PFSK-1 (cell line): ENCODE measurements around the gene ARL15.

Source experiments
- FOXP2 ChIP-seq: optimal IDR thresholded peaks from 2 replicates; pipeline ENCODE3; 2011; ENCODE audit warnings: borderline replicate concordance, control low read depth, inconsistent platforms; ENCODE audit not compliant: insufficient read depth; ENCODE audit errors: extremely low read length, extremely low read depth
- POLR2AphosphoS5 ChIP-seq: IDR thresholded peaks from 2 replicates; pipeline ENCODE4 v1.6.1; 2012; ENCODE audit warnings: low read depth, mild to moderate bottlenecking, control low read depth, low read length, moderate library complexity
- SIN3A ChIP-seq: IDR thresholded peaks from 2 replicates; pipeline ENCODE4 v1.6.1; 2012; ENCODE audit warnings: mild to moderate bottlenecking, low read length, moderate library complexity, borderline replicate concordance; ENCODE audit not compliant: insufficient read depth
- TAF1 ChIP-seq: IDR thresholded peaks from 2 replicates; pipeline ENCODE4 v1.6.1; 2012; ENCODE audit warnings: low read length, control low read depth, borderline replicate concordance; ENCODE audit not compliant: insufficient read depth
- TF ChIP-seq, protein P1 (sequence below), 2 experiments: IDR thresholded peaks; 2 replicates each; pipeline versions ENCODE4 v1.6.1 to v1.8.0; 2011 to 2012; ENCODE audit warnings: low read depth in 2 of 2, low read length in 2 of 2, control low read depth in 1 of 2, inconsistent platforms in 1 of 2, mild to moderate bottlenecking in 1 of 2, moderate library complexity in 1 of 2; ENCODE audit not compliant: insufficient read depth in 1 of 2

The ARL15 gene

GRCh38 chr5:54324651-54325271 lies 14.4 kb upstream of the ARL15 start:
- TF ChIP-seq TAF1 (no peak), SIN3A (no peak), POLR2AphosphoS5 (no peak)

- TF ChIP-seq FOXP2 (no peak), POLR2AphosphoS5 (no peak), TAF1 (no peak), SIN3A (no peak)
- TF ChIP-seq, protein P1, sequence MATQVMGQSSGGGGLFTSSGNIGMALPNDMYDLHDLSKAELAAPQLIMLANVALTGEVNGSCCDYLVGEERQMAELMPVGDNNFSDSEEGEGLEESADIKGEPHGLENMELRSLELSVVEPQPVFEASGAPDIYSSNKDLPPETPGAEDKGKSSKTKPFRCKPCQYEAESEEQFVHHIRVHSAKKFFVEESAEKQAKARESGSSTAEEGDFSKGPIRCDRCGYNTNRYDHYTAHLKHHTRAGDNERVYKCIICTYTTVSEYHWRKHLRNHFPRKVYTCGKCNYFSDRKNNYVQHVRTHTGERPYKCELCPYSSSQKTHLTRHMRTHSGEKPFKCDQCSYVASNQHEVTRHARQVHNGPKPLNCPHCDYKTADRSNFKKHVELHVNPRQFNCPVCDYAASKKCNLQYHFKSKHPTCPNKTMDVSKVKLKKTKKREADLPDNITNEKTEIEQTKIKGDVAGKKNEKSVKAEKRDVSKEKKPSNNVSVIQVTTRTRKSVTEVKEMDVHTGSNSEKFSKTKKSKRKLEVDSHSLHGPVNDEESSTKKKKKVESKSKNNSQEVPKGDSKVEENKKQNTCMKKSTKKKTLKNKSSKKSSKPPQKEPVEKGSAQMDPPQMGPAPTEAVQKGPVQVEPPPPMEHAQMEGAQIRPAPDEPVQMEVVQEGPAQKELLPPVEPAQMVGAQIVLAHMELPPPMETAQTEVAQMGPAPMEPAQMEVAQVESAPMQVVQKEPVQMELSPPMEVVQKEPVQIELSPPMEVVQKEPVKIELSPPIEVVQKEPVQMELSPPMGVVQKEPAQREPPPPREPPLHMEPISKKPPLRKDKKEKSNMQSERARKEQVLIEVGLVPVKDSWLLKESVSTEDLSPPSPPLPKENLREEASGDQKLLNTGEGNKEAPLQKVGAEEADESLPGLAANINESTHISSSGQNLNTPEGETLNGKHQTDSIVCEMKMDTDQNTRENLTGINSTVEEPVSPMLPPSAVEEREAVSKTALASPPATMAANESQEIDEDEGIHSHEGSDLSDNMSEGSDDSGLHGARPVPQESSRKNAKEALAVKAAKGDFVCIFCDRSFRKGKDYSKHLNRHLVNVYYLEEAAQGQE (IDR thresholded peaks at IDR 0.05; ENCODE audit: insufficient read depth in 1 of 2, low read depth in 2 of 2, low read length in 2 of 2) = no peak
Observed at GRCh38 chr5:54323495-54323894, 13.1 kb upstream of the ARL15 start.

- no peak for TF ChIP-seq TAF1
- no peak for TF ChIP-seq FOXP2
- no peak for TF ChIP-seq SIN3A
- TF ChIP-seq, protein P1 (IDR thresholded peaks at IDR 0.05; ENCODE audit: insufficient read depth in 1 of 2, low read depth in 2 of 2, low read length in 2 of 2) = no peak
- TF ChIP-seq POLR2AphosphoS5 = no peak
Observed at GRCh38 chr5:54320256-54320655, 9.9 kb upstream of the ARL15 start.

DNA sequence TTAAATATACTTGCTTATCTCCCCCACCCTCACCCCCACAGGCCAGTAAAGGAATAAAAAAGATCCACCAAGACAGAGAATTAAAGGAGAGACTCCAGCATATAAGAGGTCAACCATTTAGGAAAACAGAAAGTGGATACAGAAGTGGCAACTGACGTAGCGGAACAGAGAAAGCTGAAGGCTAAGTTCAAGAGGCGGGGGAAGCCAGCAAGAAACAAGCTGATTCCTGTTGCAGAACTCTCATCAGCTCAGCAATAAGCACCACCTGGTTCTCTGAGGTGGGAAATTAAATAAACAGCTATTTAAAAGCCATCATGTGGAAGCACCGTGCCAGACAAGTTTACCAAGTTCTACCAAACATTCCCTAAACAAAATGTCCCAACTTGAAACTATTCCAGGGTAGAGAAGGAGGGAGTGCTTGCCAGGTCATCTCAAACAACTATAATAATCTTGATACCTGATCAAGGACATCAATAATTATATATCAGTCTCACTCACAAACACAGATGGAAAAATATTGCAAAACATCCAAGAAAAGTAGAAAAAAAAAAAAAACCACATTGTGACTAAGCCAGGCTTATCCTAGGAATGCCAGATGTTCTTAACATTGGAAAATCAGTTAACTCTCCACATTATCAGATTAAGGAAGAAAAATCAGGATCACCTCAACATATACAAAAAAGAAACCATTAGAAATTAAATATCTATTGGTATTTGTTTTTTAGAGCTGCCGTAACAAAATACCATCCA lies 7.3 kb upstream of the ARL15 start:
- no peak for TF ChIP-seq FOXP2
- no peak for TF ChIP-seq SIN3A
- TF ChIP-seq, protein P1 (IDR thresholded peaks at IDR 0.05; ENCODE audit: insufficient read depth in 1 of 2, low read depth in 2 of 2, low read length in 2 of 2) = no peak
- no peak for TF ChIP-seq TAF1
- TF ChIP-seq POLR2AphosphoS5 = no peak

DNA sequence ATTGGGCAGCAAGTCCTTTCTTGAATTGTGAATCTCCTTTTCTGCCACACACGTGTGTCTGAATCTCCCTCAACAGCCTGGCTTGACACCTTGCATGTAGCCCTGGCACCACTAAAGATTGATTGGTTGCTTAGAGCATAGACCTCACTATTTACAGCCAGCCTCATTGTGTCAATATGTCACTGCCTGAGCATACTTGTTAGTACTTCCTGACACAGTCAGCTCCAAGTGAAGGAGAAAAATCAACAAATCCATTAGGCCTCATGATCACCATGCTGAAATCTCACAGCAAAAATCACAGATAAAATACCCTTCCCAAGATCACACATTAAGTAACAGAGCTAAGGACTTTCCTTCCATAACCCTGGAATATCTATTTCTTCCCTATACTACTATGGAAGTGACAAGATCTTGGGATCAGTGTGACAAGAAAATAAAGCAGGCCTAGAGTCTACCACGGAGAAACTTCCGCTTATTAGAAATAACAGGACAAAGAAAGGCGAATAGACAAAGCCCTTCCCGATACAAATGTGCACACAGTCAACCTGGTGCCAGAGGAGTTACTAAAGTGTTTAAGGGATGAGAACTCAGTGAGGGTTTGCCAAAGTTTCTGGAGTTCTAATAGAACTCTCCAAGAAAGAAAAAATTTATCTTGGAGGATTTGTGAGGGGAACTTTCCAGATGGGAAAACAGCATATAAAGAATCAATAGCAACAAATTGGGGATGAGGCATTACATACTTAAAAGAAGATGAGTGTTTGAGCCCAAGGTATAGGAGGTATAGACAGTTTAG lies 5.6 kb upstream of the ARL15 start:
- TF ChIP-seq POLR2AphosphoS5 (no peak), FOXP2 (no peak), SIN3A (no peak), TAF1 (no peak)
- TF ChIP-seq, protein P1 (IDR thresholded peaks at IDR 0.05; ENCODE audit: insufficient read depth in 1 of 2, low read depth in 2 of 2, low read length in 2 of 2) = no peak
